Tongue (tissue), 1 donor: ENCODE results near the gene MLXIPL. TPM values are rescaled to one million over a fixed set of nuclear protein-coding genes. Genes with fewer than 3 reads are reported as not detected.

Source experiments
- total RNA-seq: library from RNA; depleted of rRNA; stranded (reverse); fragments of >200 nt; gene quantifications from one replicate; pipeline ENCODE4 v1.2.3, GENCODE V29; 2014

The MLXIPL gene
- total RNA-seq, 1 donor from 2014 or later, result 3.4 TPM

Other genes starting within 250 kb of the MLXIPL start
- 9.3 TPM for gene FZD9, start 190.7 kb downstream of the MLXIPL start, total RNA-seq
- 59.1 TPM for gene BAZ1B, start 102.2 kb downstream of the MLXIPL start, total RNA-seq
- gene BCL7B, start 66.8 kb downstream of the MLXIPL start, total RNA-seq, result 11.8 TPM
- gene TBL2, start 45.9 kb downstream of the MLXIPL start, total RNA-seq, result 49.1 TPM
- 4.2 TPM for gene VPS37D, start 43.3 kb upstream of the MLXIPL start, total RNA-seq
- 1.7 TPM for gene DNAJC30, start 58.9 kb upstream of the MLXIPL start, total RNA-seq
- gene BUD23, start 59.1 kb upstream of the MLXIPL start, total RNA-seq, result 30.1 TPM
- 9.7 TPM for gene STX1A, start 95.1 kb upstream of the MLXIPL start, total RNA-seq
- 19.9 TPM for gene ABHD11, start 114.3 kb upstream of the MLXIPL start, total RNA-seq
- gene CLDN3, start 145.7 kb upstream of the MLXIPL start, total RNA-seq, result 9.9 TPM
- 24.3 TPM for gene CLDN4, start 206.5 kb upstream of the MLXIPL start, total RNA-seq
- gene METTL27, start 218.0 kb upstream of the MLXIPL start, total RNA-seq, result 3.6 TPM
- not detected for gene TMEM270, start 236.6 kb upstream of the MLXIPL start, total RNA-seq